ENCODE results near the gene KCNJ10.

The KCNJ10 gene

DNA sequence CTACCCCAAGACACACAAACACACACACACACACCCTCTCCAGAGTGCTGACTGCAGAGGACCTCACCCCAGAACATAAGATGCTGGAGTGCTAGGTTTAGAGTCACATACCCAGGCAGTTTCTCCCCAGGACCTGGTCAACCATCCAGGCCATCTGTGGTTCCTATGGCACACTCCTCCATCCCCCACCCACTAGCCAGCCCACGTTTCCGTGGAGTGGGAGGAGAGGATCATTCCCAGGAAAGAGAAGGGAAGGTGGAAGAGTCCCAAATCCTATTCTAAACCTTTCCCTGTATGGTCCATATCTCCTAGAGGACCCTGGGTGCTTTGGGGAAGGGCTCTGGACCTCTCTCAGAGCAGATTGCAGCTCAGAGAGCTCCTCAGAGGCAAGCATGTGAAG is 12.5 kb upstream of the KCNJ10 start:
- TF ChIP-seq SIN3A (IDR thresholded peaks at IDR 0.05; ENCODE audit: borderline replicate concordance, insufficient read depth, low read length), result no peak
- no peak for TF ChIP-seq TAF1 (IDR thresholded peaks at IDR 0.05; ENCODE audit: borderline replicate concordance, insufficient read depth, low read length)
- no peak for TF ChIP-seq POLR2AphosphoS5 (IDR thresholded peaks at IDR 0.05; ENCODE audit: low read depth, low read length)
- TF ChIP-seq, protein P1, sequence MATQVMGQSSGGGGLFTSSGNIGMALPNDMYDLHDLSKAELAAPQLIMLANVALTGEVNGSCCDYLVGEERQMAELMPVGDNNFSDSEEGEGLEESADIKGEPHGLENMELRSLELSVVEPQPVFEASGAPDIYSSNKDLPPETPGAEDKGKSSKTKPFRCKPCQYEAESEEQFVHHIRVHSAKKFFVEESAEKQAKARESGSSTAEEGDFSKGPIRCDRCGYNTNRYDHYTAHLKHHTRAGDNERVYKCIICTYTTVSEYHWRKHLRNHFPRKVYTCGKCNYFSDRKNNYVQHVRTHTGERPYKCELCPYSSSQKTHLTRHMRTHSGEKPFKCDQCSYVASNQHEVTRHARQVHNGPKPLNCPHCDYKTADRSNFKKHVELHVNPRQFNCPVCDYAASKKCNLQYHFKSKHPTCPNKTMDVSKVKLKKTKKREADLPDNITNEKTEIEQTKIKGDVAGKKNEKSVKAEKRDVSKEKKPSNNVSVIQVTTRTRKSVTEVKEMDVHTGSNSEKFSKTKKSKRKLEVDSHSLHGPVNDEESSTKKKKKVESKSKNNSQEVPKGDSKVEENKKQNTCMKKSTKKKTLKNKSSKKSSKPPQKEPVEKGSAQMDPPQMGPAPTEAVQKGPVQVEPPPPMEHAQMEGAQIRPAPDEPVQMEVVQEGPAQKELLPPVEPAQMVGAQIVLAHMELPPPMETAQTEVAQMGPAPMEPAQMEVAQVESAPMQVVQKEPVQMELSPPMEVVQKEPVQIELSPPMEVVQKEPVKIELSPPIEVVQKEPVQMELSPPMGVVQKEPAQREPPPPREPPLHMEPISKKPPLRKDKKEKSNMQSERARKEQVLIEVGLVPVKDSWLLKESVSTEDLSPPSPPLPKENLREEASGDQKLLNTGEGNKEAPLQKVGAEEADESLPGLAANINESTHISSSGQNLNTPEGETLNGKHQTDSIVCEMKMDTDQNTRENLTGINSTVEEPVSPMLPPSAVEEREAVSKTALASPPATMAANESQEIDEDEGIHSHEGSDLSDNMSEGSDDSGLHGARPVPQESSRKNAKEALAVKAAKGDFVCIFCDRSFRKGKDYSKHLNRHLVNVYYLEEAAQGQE (IDR thresholded peaks at IDR 0.05; ENCODE audit: insufficient read depth in 1 of 2, low read depth in 2 of 2, low read length in 2 of 2), result no peak
- TF ChIP-seq FOXP2 (optimal IDR thresholded peaks at IDR 0.05; ENCODE audit: borderline replicate concordance, extremely low read depth, extremely low read length, insufficient read depth), result no peak

DNA sequence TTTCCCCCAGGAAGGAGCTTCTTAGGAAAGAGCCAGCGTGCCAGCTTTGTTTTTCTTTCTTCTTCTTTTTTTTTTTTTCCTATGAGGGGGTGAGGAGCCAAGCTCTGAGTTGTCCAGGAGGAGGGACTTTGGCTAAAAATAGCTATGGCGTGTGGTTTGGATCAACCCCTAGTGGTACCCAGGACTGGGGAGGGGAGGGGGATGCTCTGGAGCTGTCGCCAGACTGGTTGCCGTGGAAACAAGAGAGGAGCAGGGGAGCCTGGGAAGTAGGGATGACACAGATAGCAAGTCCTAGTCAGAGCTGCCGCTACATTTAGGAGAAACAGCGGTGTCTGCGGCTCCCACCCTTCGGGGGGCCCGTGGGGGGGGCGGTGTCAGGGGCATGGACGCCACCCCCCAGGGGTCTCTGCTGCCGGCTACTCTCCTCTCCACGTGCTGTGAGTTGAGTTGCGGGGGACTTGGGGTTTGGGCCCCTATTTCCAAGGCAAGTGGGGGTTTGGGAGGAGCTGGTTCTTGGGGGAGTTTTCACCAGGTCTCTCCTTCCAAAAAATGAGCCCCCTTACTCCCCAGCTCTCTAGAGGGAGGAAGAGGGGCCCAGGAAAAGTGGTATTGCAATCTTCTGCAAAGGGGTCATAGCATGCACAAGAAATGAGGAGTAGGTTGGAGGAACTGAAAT is 11.4 kb upstream of the KCNJ10 start, which contains the start of gene KCNJ9:
TSS of gene KCNJ9 (plus strand) at position 278 of the 676 bp plus-strand sequence. CDS start 2,493 bp downstream, outside the sequence.
- TF ChIP-seq, protein P1 (IDR thresholded peaks at IDR 0.05; ENCODE audit: insufficient read depth in 1 of 2, low read depth in 2 of 2, low read length in 2 of 2), result no peak
- TF ChIP-seq SIN3A (IDR thresholded peaks at IDR 0.05; ENCODE audit: borderline replicate concordance, insufficient read depth, low read length), result no peak
- TF ChIP-seq POLR2AphosphoS5 (IDR thresholded peaks at IDR 0.05; ENCODE audit: low read depth, low read length), result no peak
- no peak for TF ChIP-seq TAF1 (IDR thresholded peaks at IDR 0.05; ENCODE audit: borderline replicate concordance, insufficient read depth, low read length)
- no peak for TF ChIP-seq FOXP2 (optimal IDR thresholded peaks at IDR 0.05; ENCODE audit: borderline replicate concordance, extremely low read depth, extremely low read length, insufficient read depth)

DNA sequence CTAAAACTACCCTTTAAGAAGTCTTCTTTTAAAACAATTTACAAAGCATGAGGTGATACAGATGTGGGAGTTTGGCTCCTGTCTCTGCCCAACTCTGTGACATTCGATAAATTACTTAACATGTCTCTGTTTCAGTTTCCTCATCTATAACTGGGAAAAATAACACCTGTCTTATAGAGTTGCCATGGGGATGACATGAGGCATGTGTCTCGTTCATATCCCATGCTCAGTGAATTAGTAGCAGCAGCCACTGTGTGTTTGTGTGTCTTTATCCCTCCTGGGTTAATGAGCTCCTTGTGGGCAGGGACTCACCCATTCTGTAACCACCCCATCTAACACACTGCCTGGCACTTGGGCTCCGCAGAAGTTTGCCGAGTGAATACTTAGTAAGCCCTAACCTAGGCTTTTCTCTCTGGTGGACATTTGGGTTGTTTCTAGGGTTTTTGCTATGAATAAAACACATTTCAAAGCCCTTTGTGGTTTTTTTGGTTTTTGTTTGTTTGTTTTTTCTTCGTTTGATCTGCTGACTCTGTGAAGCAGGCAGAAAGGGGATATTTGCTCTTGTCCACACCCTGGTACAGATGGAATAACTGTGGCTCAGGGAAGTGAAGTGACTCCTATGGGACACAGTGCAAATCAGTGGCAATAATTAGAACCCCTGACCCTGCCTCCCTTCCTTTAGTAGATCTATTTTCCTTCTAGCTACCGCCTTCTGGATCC is 10.6 kb upstream of the KCNJ10 start:
- TF ChIP-seq TAF1 (IDR thresholded peaks at IDR 0.05; ENCODE audit: borderline replicate concordance, insufficient read depth, low read length) (no peak), FOXP2 (optimal IDR thresholded peaks at IDR 0.05; ENCODE audit: borderline replicate concordance, extremely low read depth, extremely low read length, insufficient read depth) (no peak), SIN3A (IDR thresholded peaks at IDR 0.05; ENCODE audit: borderline replicate concordance, insufficient read depth, low read length) (no peak), POLR2AphosphoS5 (IDR thresholded peaks at IDR 0.05; ENCODE audit: low read depth, low read length) (no peak)
- TF ChIP-seq, protein P1 (IDR thresholded peaks at IDR 0.05; ENCODE audit: insufficient read depth in 1 of 2, low read depth in 2 of 2, low read length in 2 of 2), result no peak

DNA sequence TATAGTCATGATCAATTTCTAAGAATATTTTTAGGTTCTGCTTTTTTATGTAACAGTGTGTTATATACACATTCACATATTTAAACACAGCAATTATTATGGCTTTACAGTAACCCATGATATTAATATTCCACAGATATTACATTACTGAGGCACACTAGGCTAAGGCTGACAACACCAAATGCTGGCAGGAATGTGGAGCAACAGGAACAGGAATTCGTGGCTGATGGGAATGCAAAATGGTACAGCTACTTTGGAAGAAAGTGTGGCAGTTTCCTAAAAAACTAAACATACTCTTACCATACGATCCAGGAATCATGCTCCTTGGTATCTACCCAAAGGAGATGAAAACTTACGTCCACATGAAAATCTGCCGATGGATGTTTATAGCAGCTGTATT is 9.5 kb upstream of the KCNJ10 start:
- TF ChIP-seq POLR2AphosphoS5 (IDR thresholded peaks at IDR 0.05; ENCODE audit: low read depth, low read length), result no peak
- no peak for TF ChIP-seq TAF1 (IDR thresholded peaks at IDR 0.05; ENCODE audit: borderline replicate concordance, insufficient read depth, low read length)
- TF ChIP-seq FOXP2 (optimal IDR thresholded peaks at IDR 0.05; ENCODE audit: borderline replicate concordance, extremely low read depth, extremely low read length, insufficient read depth), result no peak
- no peak for TF ChIP-seq SIN3A (IDR thresholded peaks at IDR 0.05; ENCODE audit: borderline replicate concordance, insufficient read depth, low read length)
- TF ChIP-seq, protein P1 (IDR thresholded peaks at IDR 0.05; ENCODE audit: insufficient read depth in 1 of 2, low read depth in 2 of 2, low read length in 2 of 2), result no peak

Measured in PFSK-1 (cell line).